ENCODE data around the gene SIGLEC1. TPM values are rescaled to one million over a fixed set of nuclear protein-coding genes. Genes with fewer than 3 reads are reported as not detected.

Gene SIGLEC1
- total RNA-seq, 2 donors from 2014 or later: 12.2 to 45.5 TPM

GRCh38 chr20:3739054-3739925 is 26.9 kb upstream of the SIGLEC1 start:
- H3K4me3 ChIP-seq: no peak overlapping the region
- H3K27ac ChIP-seq: no peak overlapping the region
- ATAC-seq (ENCODE audit: insufficient number of reproducible peaks, low FRiP score, low read depth): no peak
- H3K27me3 ChIP-seq (replicated peaks; ENCODE audit: insufficient read depth): no peaks in the 10 kb centered on the region
- no peaks in the 10 kb centered on the region for H3K4me1 ChIP-seq (ENCODE audit: control insufficient read depth in 1 of 2, low read depth in 2 of 2)
- no peak for DNase-seq (ENCODE audit: low spot score)
- H3K36me3 ChIP-seq: no peaks in the 10 kb centered on the region
- no peak for TF ChIP-seq CTCF (IDR thresholded peaks at IDR 0.05)
- H3K9me3 ChIP-seq: no peaks in the 10 kb centered on the region

GRCh38 chr20:3738111-3739053 is 26.0 kb upstream of the SIGLEC1 start:
- Histone ChIP-seq H3K36me3 (no peaks in the 10 kb centered on the region), H3K4me3 (no peak overlapping the region), H3K4me1 (ENCODE audit: control insufficient read depth in 1 of 2, low read depth in 2 of 2) (no peaks in the 10 kb centered on the region), H3K27me3 (replicated peaks; ENCODE audit: insufficient read depth) (no peaks in the 10 kb centered on the region), H3K9me3 (no peaks in the 10 kb centered on the region), H3K27ac (no peak overlapping the region)
- DNase-seq (ENCODE audit: low spot score) (no peak), ATAC-seq (ENCODE audit: insufficient number of reproducible peaks, low FRiP score, low read depth) (no peak)
- no peak for TF ChIP-seq CTCF (IDR thresholded peaks at IDR 0.05)

- no peak overlapping the region for H3K4me3 ChIP-seq
- ATAC-seq (ENCODE audit: insufficient number of reproducible peaks, low FRiP score, low read depth): no peak
- H3K9me3 ChIP-seq: no peaks in the 10 kb centered on the region
- DNase-seq (ENCODE audit: low spot score): no peak
- no peak for TF ChIP-seq CTCF (IDR thresholded peaks at IDR 0.05)
- H3K27me3 ChIP-seq (replicated peaks; ENCODE audit: insufficient read depth): no peaks in the 10 kb centered on the region
- H3K27ac ChIP-seq: no peak overlapping the region
- no peaks in the 10 kb centered on the region for H3K4me1 ChIP-seq (ENCODE audit: control insufficient read depth in 1 of 2, low read depth in 2 of 2)
- H3K36me3 ChIP-seq: no peaks in the 10 kb centered on the region
Measured at GRCh38 chr20:3735768-3736167, 23.4 kb upstream of the SIGLEC1 start.

GRCh38 chr20:3734111-3734843 is 21.9 kb upstream of the SIGLEC1 start:
- ATAC-seq (ENCODE audit: insufficient number of reproducible peaks, low FRiP score, low read depth): no peak
- no peaks in the 10 kb centered on the region for H3K4me1 ChIP-seq (ENCODE audit: control insufficient read depth in 1 of 2, low read depth in 2 of 2)
- no peaks in the 10 kb centered on the region for H3K27me3 ChIP-seq (replicated peaks; ENCODE audit: insufficient read depth)
- TF ChIP-seq CTCF (IDR thresholded peaks at IDR 0.05): no peak
- no peak overlapping the region for H3K27ac ChIP-seq
- no peaks in the 10 kb centered on the region for H3K9me3 ChIP-seq
- DNase-seq (ENCODE audit: low spot score): no peak
- H3K4me3 ChIP-seq: no peak overlapping the region
- no peaks in the 10 kb centered on the region for H3K36me3 ChIP-seq
